Measurements from ENCODE around the gene SOSTDC1. TPM values are rescaled to one million over a fixed set of nuclear protein-coding genes. Genes with fewer than 3 reads are reported as not detected.

The SOSTDC1 gene
- total RNA-seq, 2 donors from 2014 or later, result 2.3 to 3.0 TPM

GRCh38 chr7:16431646-16432424 lies 33.7 kb downstream of the SOSTDC1 start:
- peak; percentile 15 for DNase-seq (ENCODE audit: low spot score)
- no peak overlapping the region for H3K4me3 ChIP-seq
- WGBS, result 90% methylated on average over 2 of the region's 2 CpGs
- no peaks in the 10 kb centered on the region for H3K27me3 ChIP-seq (replicated peaks; ENCODE audit: insufficient read depth)
- H3K27ac ChIP-seq, result no peak overlapping the region
- intact Hi-C loops (cut with DNase I), result loop anchor here (10.0 kb wide), 1 partner anchor 133 kb away; no protein-coding TSS in a partner anchor
- TF ChIP-seq POLR2AphosphoS5 (IDR thresholded peaks at IDR 0.05) (no peak), CTCF (IDR thresholded peaks at IDR 0.05) (peak; percentile 12 to 57 (median 44))
- H3K9me3 ChIP-seq, result no peaks in the 10 kb centered on the region
- H3K36me3 ChIP-seq, result no peaks in the 10 kb centered on the region
- H3K4me1 ChIP-seq (replicated peaks), result no peaks in the 10 kb centered on the region

- intact Hi-C loops (cut with DNase I), result loop anchor here (10.0 kb wide), 1 partner anchor 135 kb away; no protein-coding TSS in a partner anchor
- DNase-seq (ENCODE audit: low spot score), result no peak
- Histone ChIP-seq H3K27me3 (replicated peaks; ENCODE audit: insufficient read depth) (no peaks in the 10 kb centered on the region), H3K9me3 (no peaks in the 10 kb centered on the region), H3K36me3 (no peaks in the 10 kb centered on the region), H3K27ac (no peak overlapping the region), H3K4me1 (replicated peaks) (no peaks in the 10 kb centered on the region), H3K4me3 (no peak overlapping the region)
- TF ChIP-seq POLR2A (IDR thresholded peaks at IDR 0.05) (no peak), CTCF (IDR thresholded peaks at IDR 0.05) (no peak), POLR2AphosphoS5 (IDR thresholded peaks at IDR 0.05) (no peak)
- 96% methylated on average over 3 of the region's 3 CpGs for WGBS
Measured at GRCh38 chr7:16430133-16430532, 35.4 kb downstream of the SOSTDC1 start.

- Histone ChIP-seq H3K36me3 (no peaks in the 10 kb centered on the region), H3K4me1 (replicated peaks) (no peaks in the 10 kb centered on the region), H3K27me3 (replicated peaks; ENCODE audit: insufficient read depth) (no peaks in the 10 kb centered on the region), H3K27ac (no peak overlapping the region), H3K4me3 (no peak overlapping the region), H3K9me3 (no peaks in the 10 kb centered on the region)
- intact Hi-C loops (cut with DNase I), result no loop called here
- WGBS, result 61% methylated on average over 2 of the region's 2 CpGs
- no peak for DNase-seq (ENCODE audit: low spot score)
- no peak for TF ChIP-seq POLR2AphosphoS5 (IDR thresholded peaks at IDR 0.05)
Measured at GRCh38 chr7:16428672-16429071, 36.9 kb downstream of the SOSTDC1 start.

GRCh38 chr7:16428182-16428581 lies 37.4 kb downstream of the SOSTDC1 start:
- intact Hi-C loops (cut with DNase I), result no loop called here
- H3K9me3 ChIP-seq, result no peaks in the 10 kb centered on the region
- no peaks in the 10 kb centered on the region for H3K27me3 ChIP-seq (replicated peaks; ENCODE audit: insufficient read depth)
- H3K36me3 ChIP-seq, result no peaks in the 10 kb centered on the region
- no peak for TF ChIP-seq POLR2AphosphoS5 (IDR thresholded peaks at IDR 0.05)
- TF ChIP-seq CTCF (IDR thresholded peaks at IDR 0.05), result no peak
- TF ChIP-seq POLR2A (IDR thresholded peaks at IDR 0.05), result no peak
- no peak for DNase-seq (ENCODE audit: low spot score)
- H3K4me1 ChIP-seq (replicated peaks), result no peaks in the 10 kb centered on the region
- H3K27ac ChIP-seq, result no peak overlapping the region
- no peak overlapping the region for H3K4me3 ChIP-seq

GRCh38 chr7:16423761-16424160 lies 41.8 kb downstream of the SOSTDC1 start:
- no peaks in the 10 kb centered on the region for H3K9me3 ChIP-seq
- DNase-seq (ENCODE audit: low spot score), result no peak
- no peaks in the 10 kb centered on the region for H3K36me3 ChIP-seq
- TF ChIP-seq CTCF (IDR thresholded peaks at IDR 0.05) (no peak), POLR2AphosphoS5 (IDR thresholded peaks at IDR 0.05) (no peak), POLR2A (IDR thresholded peaks at IDR 0.05) (no peak)
- intact Hi-C loops (cut with DNase I), result loop anchor here (5.0 kb wide), 1 partner anchor 224 kb away; the partner anchor contains the start of genes ANKMY2 and BZW2
- 87% methylated on average over 1 of the region's 1 CpG for WGBS
- H3K4me3 ChIP-seq, result no peak overlapping the region
- no peaks in the 10 kb centered on the region for H3K4me1 ChIP-seq (replicated peaks)
- no peak overlapping the region for H3K27ac ChIP-seq
- H3K27me3 ChIP-seq (replicated peaks; ENCODE audit: insufficient read depth), result no peaks in the 10 kb centered on the region

Data from prostate gland (tissue), 2 donors.